WTC11 (cell line): Measurements from ENCODE around the gene MANF. TPM values are rescaled to one million over a fixed set of nuclear protein-coding genes. Genes with fewer than 3 reads are reported as not detected.

Experiments used
- ATF3 ChIP-seq: sonication (generic); formaldehyde crosslinking; conservative IDR thresholded peaks from 2 replicates; pipeline ENCODE4 v1.8.1; 2022; ENCODE audit warnings: mild to moderate bottlenecking, missing genetic modification reagents
- ELF4 ChIP-seq: sonication (generic); formaldehyde crosslinking; IDR thresholded peaks from 2 replicates; pipeline ENCODE4 v1.8.1; 2022; ENCODE audit warnings: low read depth, mild to moderate bottlenecking, moderate library complexity, missing genetic modification reagents
- ETV6 ChIP-seq: sonication (generic); formaldehyde crosslinking; IDR thresholded peaks from 2 replicates; pipeline ENCODE4 v1.8.1; 2022; ENCODE audit warnings: mild to moderate bottlenecking, missing genetic modification reagents
- GRHL2 ChIP-seq: fragments of 250-450 bp; sonication (Bioruptor Pico); IDR thresholded peaks from 2 replicates; pipeline ENCODE4 v1.8.0; 2022; ENCODE audit warnings: mild to moderate bottlenecking, moderate library complexity; ENCODE audit not compliant: insufficient replicate concordance, severe bottlenecking
- JAZF1 ChIP-seq: fragments of 250-450 bp; sonication (Bioruptor Pico); IDR thresholded peaks from 2 replicates; pipeline ENCODE4 v1.9.0; 2021; ENCODE audit warnings: moderate library complexity, mild to moderate bottlenecking, inconsistent platforms
- JUN ChIP-seq: sonication (generic); formaldehyde crosslinking; IDR thresholded peaks from 2 replicates; pipeline ENCODE4 v1.8.0; 2023; ENCODE audit warnings: mild to moderate bottlenecking, missing genetic modification reagents
- MXD4 ChIP-seq: fragments of 250-450 bp; sonication (Bioruptor Pico); IDR thresholded peaks from 2 replicates; pipeline ENCODE4 v1.8.0; 2021; ENCODE audit warnings: mild to moderate bottlenecking, moderate library complexity, borderline replicate concordance
- MYBL2 ChIP-seq: sonication (generic); formaldehyde crosslinking; IDR thresholded peaks from 2 replicates; pipeline ENCODE4 v1.8.1; 2023; ENCODE audit warnings: mild to moderate bottlenecking, moderate library complexity, missing genetic modification reagents
- NFATC4 ChIP-seq: fragments of 250-450 bp; sonication (Bioruptor Pico); IDR thresholded peaks from 2 replicates; pipeline ENCODE4 v1.9.0; 2021; ENCODE audit warnings: mild to moderate bottlenecking
- NR2C2 ChIP-seq: sonication (generic); formaldehyde crosslinking; IDR thresholded peaks from 2 replicates; pipeline ENCODE4 v1.8.0; 2022; ENCODE audit warnings: mild to moderate bottlenecking, missing genetic modification reagents
- OVOL2 ChIP-seq: fragments of 250-450 bp; sonication (Bioruptor Pico); IDR thresholded peaks from 2 replicates; pipeline ENCODE4 v1.9.0; 2021; ENCODE audit warnings: mild to moderate bottlenecking, borderline replicate concordance
- PREB ChIP-seq: sonication (generic); formaldehyde crosslinking; IDR thresholded peaks from 2 replicates; pipeline ENCODE4 v1.8.1; 2022; ENCODE audit warnings: mild to moderate bottlenecking, missing genetic modification reagents, moderate library complexity, borderline replicate concordance
- RORB ChIP-seq: fragments of 250-450 bp; sonication (Bioruptor Pico); IDR thresholded peaks from 2 replicates; pipeline ENCODE4 v1.9.0; 2021; ENCODE audit warnings: mild to moderate bottlenecking
- SMAD4 ChIP-seq: sonication (generic); formaldehyde crosslinking; IDR thresholded peaks from 2 replicates; pipeline ENCODE4 v1.8.0; 2022; ENCODE audit warnings: mild to moderate bottlenecking, missing genetic modification reagents
- SOX15 ChIP-seq: fragments of 250-450 bp; sonication (Bioruptor Pico); IDR thresholded peaks from 2 replicates; pipeline ENCODE4 v1.9.0; 2021; ENCODE audit warnings: mild to moderate bottlenecking
- TCF7 ChIP-seq: sonication (generic); formaldehyde crosslinking; IDR thresholded peaks from 2 replicates; pipeline ENCODE4 v1.8.0; 2022; ENCODE audit warnings: mild to moderate bottlenecking, low read depth, missing genetic modification reagents, moderate library complexity
- TEAD1 ChIP-seq: sonication (generic); formaldehyde crosslinking; IDR thresholded peaks from 2 replicates; pipeline ENCODE4 v1.8.0; 2022; ENCODE audit warnings: mild to moderate bottlenecking, missing genetic modification reagents
- ZNF121 ChIP-seq: sonication (generic); formaldehyde crosslinking; IDR thresholded peaks from 2 replicates; pipeline ENCODE4 v1.8.0; 2023; ENCODE audit warnings: missing genetic modification reagents
- ZNF138 ChIP-seq: sonication (generic); formaldehyde crosslinking; conservative IDR thresholded peaks from 2 replicates; pipeline ENCODE4 v1.8.1; 2022; ENCODE audit warnings: mild to moderate bottlenecking, moderate library complexity, missing genetic modification reagents
- ZNF219 ChIP-seq: sonication (generic); formaldehyde crosslinking; IDR thresholded peaks from 2 replicates; pipeline ENCODE4 v1.8.0; 2023; ENCODE audit warnings: missing genetic modification reagents, mild to moderate bottlenecking, borderline replicate concordance
- ZNF232 ChIP-seq: sonication (generic); formaldehyde crosslinking; IDR thresholded peaks from 2 replicates; pipeline ENCODE4 v1.8.0; 2022; ENCODE audit warnings: mild to moderate bottlenecking, missing genetic modification reagents
- ZNF317 ChIP-seq: sonication (generic); formaldehyde crosslinking; IDR thresholded peaks from 2 replicates; pipeline ENCODE4 v1.8.1; 2023; ENCODE audit warnings: low read depth, mild to moderate bottlenecking, moderate library complexity, missing genetic modification reagents, borderline replicate concordance
- ZNF396 ChIP-seq: fragments of 250-450 bp; sonication (Bioruptor Pico); IDR thresholded peaks from 2 replicates; pipeline ENCODE4 v1.8.0; 2021; ENCODE audit warnings: mild to moderate bottlenecking, moderate library complexity, borderline replicate concordance
- total RNA-seq: library from RNA; stranded (reverse); gene quantifications from 3 replicates; pipeline ENCODE4 v1.2.3, GENCODE V29; 2021
- TF ChIP-seq, protein P1 (sequence below): sonication (generic); formaldehyde crosslinking; IDR thresholded peaks from 2 replicates; pipeline ENCODE4 v1.8.0; 2023; ENCODE audit warnings: missing genetic modification reagents, mild to moderate bottlenecking, borderline replicate concordance
- TF ChIP-seq, protein P2 (sequence below): sonication (generic); formaldehyde crosslinking; conservative IDR thresholded peaks from 2 replicates; pipeline ENCODE4 v1.8.1; 2023; ENCODE audit warnings: mild to moderate bottlenecking, low read depth, missing genetic modification reagents, moderate library complexity
- TF ChIP-seq, protein P3 (sequence below): fragments of 250-450 bp; sonication (Bioruptor Pico); IDR thresholded peaks from 2 replicates; pipeline ENCODE4 v1.9.0; 2021; ENCODE audit warnings: mild to moderate bottlenecking
- TF ChIP-seq, protein P4 (sequence below): fragments of 250-450 bp; sonication (Bioruptor Pico); IDR thresholded peaks from 2 replicates; pipeline ENCODE4 v1.9.0; 2021; ENCODE audit warnings: mild to moderate bottlenecking

Gene MANF
- total RNA-seq, 1 experiment from 2014 or later = 121 TPM

GRCh38 chr3:51384726-51385473, at the start of gene MANF (continued):
- TF ChIP-seq, protein P1, sequence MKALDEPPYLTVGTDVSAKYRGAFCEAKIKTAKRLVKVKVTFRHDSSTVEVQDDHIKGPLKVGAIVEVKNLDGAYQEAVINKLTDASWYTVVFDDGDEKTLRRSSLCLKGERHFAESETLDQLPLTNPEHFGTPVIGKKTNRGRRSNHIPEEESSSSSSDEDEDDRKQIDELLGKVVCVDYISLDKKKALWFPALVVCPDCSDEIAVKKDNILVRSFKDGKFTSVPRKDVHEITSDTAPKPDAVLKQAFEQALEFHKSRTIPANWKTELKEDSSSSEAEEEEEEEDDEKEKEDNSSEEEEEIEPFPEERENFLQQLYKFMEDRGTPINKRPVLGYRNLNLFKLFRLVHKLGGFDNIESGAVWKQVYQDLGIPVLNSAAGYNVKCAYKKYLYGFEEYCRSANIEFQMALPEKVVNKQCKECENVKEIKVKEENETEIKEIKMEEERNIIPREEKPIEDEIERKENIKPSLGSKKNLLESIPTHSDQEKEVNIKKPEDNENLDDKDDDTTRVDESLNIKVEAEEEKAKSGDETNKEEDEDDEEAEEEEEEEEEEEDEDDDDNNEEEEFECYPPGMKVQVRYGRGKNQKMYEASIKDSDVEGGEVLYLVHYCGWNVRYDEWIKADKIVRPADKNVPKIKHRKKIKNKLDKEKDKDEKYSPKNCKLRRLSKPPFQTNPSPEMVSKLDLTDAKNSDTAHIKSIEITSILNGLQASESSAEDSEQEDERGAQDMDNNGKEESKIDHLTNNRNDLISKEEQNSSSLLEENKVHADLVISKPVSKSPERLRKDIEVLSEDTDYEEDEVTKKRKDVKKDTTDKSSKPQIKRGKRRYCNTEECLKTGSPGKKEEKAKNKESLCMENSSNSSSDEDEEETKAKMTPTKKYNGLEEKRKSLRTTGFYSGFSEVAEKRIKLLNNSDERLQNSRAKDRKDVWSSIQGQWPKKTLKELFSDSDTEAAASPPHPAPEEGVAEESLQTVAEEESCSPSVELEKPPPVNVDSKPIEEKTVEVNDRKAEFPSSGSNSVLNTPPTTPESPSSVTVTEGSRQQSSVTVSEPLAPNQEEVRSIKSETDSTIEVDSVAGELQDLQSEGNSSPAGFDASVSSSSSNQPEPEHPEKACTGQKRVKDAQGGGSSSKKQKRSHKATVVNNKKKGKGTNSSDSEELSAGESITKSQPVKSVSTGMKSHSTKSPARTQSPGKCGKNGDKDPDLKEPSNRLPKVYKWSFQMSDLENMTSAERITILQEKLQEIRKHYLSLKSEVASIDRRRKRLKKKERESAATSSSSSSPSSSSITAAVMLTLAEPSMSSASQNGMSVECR (CRISPR knock-in tag) = peak; percentile 28; the same call in 1 of the 2 replicates
- TF ChIP-seq SMAD4 (CRISPR knock-in tag) = no peak
- TF ChIP-seq, protein P2, sequence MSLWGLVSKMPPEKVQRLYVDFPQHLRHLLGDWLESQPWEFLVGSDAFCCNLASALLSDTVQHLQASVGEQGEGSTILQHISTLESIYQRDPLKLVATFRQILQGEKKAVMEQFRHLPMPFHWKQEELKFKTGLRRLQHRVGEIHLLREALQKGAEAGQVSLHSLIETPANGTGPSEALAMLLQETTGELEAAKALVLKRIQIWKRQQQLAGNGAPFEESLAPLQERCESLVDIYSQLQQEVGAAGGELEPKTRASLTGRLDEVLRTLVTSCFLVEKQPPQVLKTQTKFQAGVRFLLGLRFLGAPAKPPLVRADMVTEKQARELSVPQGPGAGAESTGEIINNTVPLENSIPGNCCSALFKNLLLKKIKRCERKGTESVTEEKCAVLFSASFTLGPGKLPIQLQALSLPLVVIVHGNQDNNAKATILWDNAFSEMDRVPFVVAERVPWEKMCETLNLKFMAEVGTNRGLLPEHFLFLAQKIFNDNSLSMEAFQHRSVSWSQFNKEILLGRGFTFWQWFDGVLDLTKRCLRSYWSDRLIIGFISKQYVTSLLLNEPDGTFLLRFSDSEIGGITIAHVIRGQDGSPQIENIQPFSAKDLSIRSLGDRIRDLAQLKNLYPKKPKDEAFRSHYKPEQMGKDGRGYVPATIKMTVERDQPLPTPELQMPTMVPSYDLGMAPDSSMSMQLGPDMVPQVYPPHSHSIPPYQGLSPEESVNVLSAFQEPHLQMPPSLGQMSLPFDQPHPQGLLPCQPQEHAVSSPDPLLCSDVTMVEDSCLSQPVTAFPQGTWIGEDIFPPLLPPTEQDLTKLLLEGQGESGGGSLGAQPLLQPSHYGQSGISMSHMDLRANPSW (CRISPR knock-in tag) = peak; percentile 68; the same call in 1 of the 2 replicates
- peak; percentile 16; the same call in 1 of the 2 replicates for TF ChIP-seq TCF7
- 0 out of 2 replicates have a peak, but pooled peaks have one; percentile 40 for TF ChIP-seq NFATC4 (CRISPR knock-in tag)
- peak; percentile 26; the same call in 1 of the 2 replicates for TF ChIP-seq MYBL2
- TF ChIP-seq ZNF121 (CRISPR knock-in tag) = no peak
- no peak; the same call in 1 of the 2 replicates for TF ChIP-seq ELF4
- no peak for TF ChIP-seq RORB (CRISPR knock-in tag)
- no peak for TF ChIP-seq NR2C2 (CRISPR knock-in tag)
- no peak for TF ChIP-seq PREB (CRISPR knock-in tag)
- no peak for TF ChIP-seq JUN (CRISPR knock-in tag)
- TF ChIP-seq TEAD1 (CRISPR knock-in tag) = 0 out of 2 replicates have a peak, but pooled peaks have one; percentile 52
- no peak for TF ChIP-seq OVOL2
- TF ChIP-seq ZNF138 (CRISPR knock-in tag) = no peak
- no peak for TF ChIP-seq GRHL2
- no peak for TF ChIP-seq ATF3
- TF ChIP-seq SOX15 (CRISPR knock-in tag) = no peak
- TF ChIP-seq ETV6 (CRISPR knock-in tag) = peak; percentile 19
- TF ChIP-seq ZNF219 (CRISPR knock-in tag) = no peak
- TF ChIP-seq ZNF232 (CRISPR knock-in tag) = 0 out of 2 replicates have a peak, but pooled peaks have one; percentile 78
- TF ChIP-seq, protein P3, sequence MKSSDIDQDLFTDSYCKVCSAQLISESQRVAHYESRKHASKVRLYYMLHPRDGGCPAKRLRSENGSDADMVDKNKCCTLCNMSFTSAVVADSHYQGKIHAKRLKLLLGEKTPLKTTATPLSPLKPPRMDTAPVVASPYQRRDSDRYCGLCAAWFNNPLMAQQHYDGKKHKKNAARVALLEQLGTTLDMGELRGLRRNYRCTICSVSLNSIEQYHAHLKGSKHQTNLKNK (CRISPR knock-in tag) = no peak
- TF ChIP-seq ZNF317 (CRISPR knock-in tag) = no peak
- TF ChIP-seq JAZF1 (CRISPR knock-in tag) = no peak
- TF ChIP-seq ZNF396 (CRISPR knock-in tag) = no peak
- TF ChIP-seq MXD4 = no peak
- TF ChIP-seq, protein P4, sequence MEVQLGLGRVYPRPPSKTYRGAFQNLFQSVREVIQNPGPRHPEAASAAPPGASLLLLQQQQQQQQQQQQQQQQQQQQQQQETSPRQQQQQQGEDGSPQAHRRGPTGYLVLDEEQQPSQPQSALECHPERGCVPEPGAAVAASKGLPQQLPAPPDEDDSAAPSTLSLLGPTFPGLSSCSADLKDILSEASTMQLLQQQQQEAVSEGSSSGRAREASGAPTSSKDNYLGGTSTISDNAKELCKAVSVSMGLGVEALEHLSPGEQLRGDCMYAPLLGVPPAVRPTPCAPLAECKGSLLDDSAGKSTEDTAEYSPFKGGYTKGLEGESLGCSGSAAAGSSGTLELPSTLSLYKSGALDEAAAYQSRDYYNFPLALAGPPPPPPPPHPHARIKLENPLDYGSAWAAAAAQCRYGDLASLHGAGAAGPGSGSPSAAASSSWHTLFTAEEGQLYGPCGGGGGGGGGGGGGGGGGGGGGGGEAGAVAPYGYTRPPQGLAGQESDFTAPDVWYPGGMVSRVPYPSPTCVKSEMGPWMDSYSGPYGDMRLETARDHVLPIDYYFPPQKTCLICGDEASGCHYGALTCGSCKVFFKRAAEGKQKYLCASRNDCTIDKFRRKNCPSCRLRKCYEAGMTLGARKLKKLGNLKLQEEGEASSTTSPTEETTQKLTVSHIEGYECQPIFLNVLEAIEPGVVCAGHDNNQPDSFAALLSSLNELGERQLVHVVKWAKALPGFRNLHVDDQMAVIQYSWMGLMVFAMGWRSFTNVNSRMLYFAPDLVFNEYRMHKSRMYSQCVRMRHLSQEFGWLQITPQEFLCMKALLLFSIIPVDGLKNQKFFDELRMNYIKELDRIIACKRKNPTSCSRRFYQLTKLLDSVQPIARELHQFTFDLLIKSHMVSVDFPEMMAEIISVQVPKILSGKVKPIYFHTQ (CRISPR knock-in tag) = no peak
